ENCODE results near the gene GAGE13.

- TF ChIP-seq CTCF (IDR thresholded peaks at IDR 0.05; ENCODE audit: low read depth, low read length, poor library complexity, severe bottlenecking), result no peak
- no peak for TF ChIP-seq EZH2phosphoT487 (IDR thresholded peaks at IDR 0.05; ENCODE audit: borderline replicate concordance, low read length)
These were observed 47.2 kb upstream of the GAGE13 start for GRCh38 chrX:49284212-49284611.

All from DOHH2 (cell line).